Fibroblast of villous mesenchyme (primary cell): ENCODE data around the gene GPR142. TPM values are rescaled to one million over a fixed set of nuclear protein-coding genes. Genes with fewer than 3 reads are reported as not detected.

ENCODE experiments used
- DNase-seq: peaks from one replicate; pipeline ENCODE4 v3.0.0-alpha.2; 2010; ENCODE audit warnings: low read depth
- H3K4me3 ChIP-seq: 2 replicates; pipeline ENCODE4 v1.5.1; 2011; ENCODE audit warnings: low read depth, mild to moderate bottlenecking, low read length
- total RNA-seq: library from RNA; depleted of rRNA; stranded (reverse); fragments of >200 nt; gene quantifications from 2 replicates; pipeline ENCODE4 v1.2.3, GENCODE V29; 2012
- TF ChIP-seq, protein P1 (sequence below): IDR thresholded peaks from 2 replicates; pipeline ENCODE4 v1.5.1; 2012; ENCODE audit warnings: low read depth, mild to moderate bottlenecking, low read length; ENCODE audit not compliant: insufficient read depth

Gene GPR142
- total RNA-seq, 1 donor, result not detected

DNA sequence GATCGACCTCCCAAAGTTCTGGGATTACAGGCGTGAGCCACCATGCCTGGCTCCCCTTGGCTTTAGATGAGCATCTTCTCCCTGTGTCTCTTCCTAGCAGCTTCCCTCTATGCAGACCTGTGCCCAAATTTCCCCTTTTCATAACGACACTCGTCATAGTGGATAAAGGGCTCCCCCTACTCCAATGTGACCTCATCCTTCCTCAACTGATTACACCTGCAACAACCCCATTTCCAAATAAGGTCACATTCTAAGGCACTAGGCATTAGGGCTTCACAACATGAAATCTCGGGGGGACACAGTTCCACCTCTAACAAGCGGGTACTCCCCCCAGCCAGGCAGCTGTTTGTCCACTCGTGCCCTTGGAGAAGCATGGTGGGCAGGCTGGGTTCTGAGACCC lies 31.0 kb upstream of the GPR142 start:
- DNase-seq, result no peak
- TF ChIP-seq, protein P1, sequence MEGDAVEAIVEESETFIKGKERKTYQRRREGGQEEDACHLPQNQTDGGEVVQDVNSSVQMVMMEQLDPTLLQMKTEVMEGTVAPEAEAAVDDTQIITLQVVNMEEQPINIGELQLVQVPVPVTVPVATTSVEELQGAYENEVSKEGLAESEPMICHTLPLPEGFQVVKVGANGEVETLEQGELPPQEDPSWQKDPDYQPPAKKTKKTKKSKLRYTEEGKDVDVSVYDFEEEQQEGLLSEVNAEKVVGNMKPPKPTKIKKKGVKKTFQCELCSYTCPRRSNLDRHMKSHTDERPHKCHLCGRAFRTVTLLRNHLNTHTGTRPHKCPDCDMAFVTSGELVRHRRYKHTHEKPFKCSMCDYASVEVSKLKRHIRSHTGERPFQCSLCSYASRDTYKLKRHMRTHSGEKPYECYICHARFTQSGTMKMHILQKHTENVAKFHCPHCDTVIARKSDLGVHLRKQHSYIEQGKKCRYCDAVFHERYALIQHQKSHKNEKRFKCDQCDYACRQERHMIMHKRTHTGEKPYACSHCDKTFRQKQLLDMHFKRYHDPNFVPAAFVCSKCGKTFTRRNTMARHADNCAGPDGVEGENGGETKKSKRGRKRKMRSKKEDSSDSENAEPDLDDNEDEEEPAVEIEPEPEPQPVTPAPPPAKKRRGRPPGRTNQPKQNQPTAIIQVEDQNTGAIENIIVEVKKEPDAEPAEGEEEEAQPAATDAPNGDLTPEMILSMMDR, result no peak
- no peak overlapping the region for H3K4me3 ChIP-seq

DNA sequence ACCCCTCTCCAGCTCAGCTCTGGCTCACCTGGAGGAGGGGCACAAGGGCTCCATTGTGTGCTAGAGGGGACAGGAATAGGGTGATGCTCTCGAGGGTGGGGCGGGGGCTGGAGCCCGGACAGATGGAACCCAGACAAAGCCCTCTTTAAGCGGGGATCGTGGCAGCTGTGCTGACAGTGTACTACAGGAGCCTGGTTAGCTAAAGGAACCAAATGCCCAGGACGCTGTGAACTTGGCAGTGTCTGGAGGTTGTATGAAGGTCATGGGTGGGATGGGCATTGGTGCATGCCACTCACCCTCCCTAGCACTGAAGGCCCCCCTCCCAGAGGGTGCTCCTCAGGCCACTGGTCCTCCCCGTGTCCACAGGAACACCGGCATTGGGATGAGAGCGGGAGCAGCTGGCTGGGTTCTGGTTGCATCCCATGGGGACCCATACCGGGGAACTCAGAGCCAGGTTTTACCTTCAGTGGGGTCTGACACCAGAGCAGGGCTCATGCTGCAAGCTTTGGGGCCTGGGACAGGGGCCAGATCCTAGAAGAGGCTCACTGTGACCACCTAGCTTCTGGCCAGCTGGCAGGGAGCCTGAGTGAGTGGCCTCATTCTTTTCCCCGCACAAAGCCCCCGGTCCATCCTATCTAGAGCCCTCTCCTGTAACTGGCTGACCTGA lies 29.3 kb upstream of the GPR142 start:
- no peak overlapping the region for H3K4me3 ChIP-seq
- TF ChIP-seq, protein P1, result no peak
- no peak for DNase-seq

DNA sequence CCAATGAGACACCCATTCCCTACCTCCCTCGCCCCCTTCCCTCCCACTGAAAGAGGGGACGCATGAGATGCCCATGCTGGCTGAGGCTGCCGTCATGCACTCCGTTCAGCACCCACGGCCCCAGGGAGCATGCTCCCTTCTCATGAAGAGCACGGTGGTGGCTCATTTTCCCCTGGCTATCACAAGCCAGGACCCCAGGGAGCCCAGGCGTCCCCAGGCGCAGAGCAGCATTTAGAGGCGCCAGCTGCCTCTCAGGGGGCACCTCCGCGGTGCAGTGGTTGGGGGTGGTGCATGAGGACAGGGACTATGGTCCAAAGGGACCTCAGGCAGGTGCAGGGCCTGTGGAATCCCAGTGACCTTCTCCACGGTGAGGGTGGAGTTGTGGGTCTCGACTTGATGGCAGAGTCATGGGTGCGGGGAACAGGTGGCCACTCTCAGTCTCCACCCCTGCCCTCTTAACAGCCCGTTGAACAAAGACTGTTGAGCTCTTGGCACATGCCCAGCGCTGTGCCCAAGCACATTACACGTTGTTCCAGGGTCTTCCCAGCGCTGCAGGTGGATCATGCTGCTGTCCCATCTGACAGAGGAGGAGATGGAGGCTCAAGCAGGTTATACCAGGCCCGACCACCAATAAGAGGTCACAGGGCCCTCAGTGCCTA lies 27.6 kb upstream of the GPR142 start:
- H3K4me3 ChIP-seq, result no peak overlapping the region
- DNase-seq, result no peak
- TF ChIP-seq, protein P1, result no peak

DNA sequence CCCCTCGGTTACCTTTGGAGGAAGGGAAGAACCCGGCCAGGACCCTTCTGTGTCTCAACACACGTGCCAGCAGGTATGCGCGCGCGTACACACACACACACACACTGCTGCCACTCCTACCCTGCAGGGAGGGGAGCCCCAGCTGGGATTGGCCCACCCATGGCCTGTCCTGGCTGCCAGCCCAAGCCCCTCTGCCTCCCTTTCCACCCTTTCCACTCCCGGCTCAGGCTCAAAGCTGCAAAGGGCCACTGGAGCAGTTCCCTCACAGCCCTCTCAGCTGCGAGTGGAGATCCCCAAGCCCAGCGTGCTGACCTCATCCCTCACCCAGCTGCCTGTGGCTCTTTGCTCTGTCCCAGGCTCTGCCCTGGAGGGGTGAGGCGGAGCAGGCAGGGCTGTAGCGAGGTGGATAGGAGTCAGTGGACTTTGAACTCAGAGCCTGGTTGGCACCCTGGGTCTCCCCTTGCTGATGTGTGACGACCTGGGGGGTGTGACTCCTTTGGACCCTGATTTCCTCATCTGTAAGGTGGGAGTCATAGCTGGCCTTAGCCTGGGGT lies 26.8 kb upstream of the GPR142 start:
- no peak for DNase-seq
- TF ChIP-seq, protein P1, result no peak
- H3K4me3 ChIP-seq, result no peak overlapping the region

DNA sequence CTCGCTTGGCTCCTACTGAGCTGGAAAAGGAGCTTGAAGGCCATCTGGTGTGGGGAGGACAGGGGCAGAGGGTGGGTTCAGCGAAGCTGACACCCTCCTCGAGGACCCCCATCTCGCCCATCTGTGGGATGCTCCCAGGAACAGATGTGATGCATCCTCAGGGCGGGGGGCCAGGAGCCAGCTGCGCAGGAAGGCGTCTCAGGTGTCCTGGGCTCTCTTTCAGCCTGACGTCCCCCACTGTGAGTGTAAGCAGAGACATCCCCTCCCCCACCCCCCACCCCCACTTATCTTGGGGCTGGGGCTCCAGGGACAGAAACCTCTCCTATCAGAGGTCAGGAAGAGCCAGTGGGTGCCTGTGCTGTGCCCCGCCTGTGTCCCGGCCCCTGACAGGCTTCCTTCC lies 25.1 kb upstream of the GPR142 start:
- H3K4me3 ChIP-seq, result no peak overlapping the region
- no peak for DNase-seq
- TF ChIP-seq, protein P1, result no peak

DNA sequence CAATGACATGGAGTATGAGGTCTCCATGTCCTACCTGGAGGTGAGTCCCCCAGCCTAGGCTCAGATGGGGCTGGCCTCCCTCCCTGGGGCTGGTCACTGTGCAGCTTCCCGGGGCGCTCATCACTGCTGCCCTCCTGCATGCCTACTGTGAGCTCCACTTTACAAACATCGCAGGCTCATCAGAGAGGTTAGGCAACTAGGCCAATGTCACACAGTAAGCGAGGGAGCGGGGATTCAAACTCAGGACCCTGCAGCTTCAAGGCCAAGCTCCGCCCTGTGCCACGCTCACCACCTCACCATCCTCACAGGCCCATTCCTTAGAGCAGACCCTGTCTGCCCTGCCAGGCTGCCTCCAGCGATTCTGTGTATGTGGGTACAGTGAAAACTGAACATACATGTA lies 24.2 kb upstream of the GPR142 start:
- TF ChIP-seq, protein P1, result no peak
- no peak for DNase-seq
- H3K4me3 ChIP-seq, result no peak overlapping the region
